ENCODE data around the gene PPIL4. TPM values are rescaled to one million over a fixed set of nuclear protein-coding genes. Genes with fewer than 3 reads are reported as not detected.

The PPIL4 gene
- total and polyA plus RNA-seq, 2 donors (not counting 3 experiments of a cell fraction or from before 2014, with no cell fraction given), result 2.2 to 27.8 TPM

GRCh38 chr6:149478631-149479314, 67.1 kb downstream of the PPIL4 start:
- dilution Hi-C loops (cut with MboI; ENCODE audit: extremely low pct_ligation_motif_present, low sequenced_read_pairs) (no loop called here), intact Hi-C loops (cut with micrococcal nuclease) (no loop called here)
- Histone ChIP-seq H3K4me1 (ENCODE audit: control insufficient read depth, extremely low read depth, insufficient read depth, low read length) (peaks cover 3% of the 10 kb centered on the region), H3K36me3 (ENCODE audit: control insufficient read depth in 2 of 2, extremely low read depth in 1 of 2, insufficient read depth in 2 of 2, low read length in 2 of 2) (no peaks in the 10 kb centered on the region), H3K4me3 (replicated peaks in 1 of 3; ENCODE audit: insufficient read depth in 1 of 3, low read depth in 1 of 3, low read length in 3 of 3) (no peak overlapping the region), H3K4me2 (ENCODE audit: insufficient read depth, low read length) (no peak overlapping the region), H3K9ac (replicated peaks; ENCODE audit: extremely low read depth, insufficient read depth, low read length) (no peak overlapping the region), H4K20me1 (replicated peaks; ENCODE audit: control insufficient read depth, extremely low read depth, insufficient read depth, low read length) (no peaks in the 10 kb centered on the region), H3K9me3 (replicated peaks; ENCODE audit: control insufficient read depth, insufficient read depth, low read length) (no peaks in the 10 kb centered on the region), H3K27ac (ENCODE audit: insufficient read depth, low read depth, low read length) (no peak overlapping the region), H3K27me3 (ENCODE audit: control insufficient read depth in 2 of 2, insufficient read depth in 2 of 2, low read length in 2 of 2) (peaks cover 2 to 3% of the 10 kb centered on the region in 2 experiments), H3K79me2 (ENCODE audit: control insufficient read depth, insufficient read depth, low read length) (no peaks in the 10 kb centered on the region), H2AFZ (ENCODE audit: low read depth, low read length) (no peak overlapping the region), H3K9me1 (replicated peaks; ENCODE audit: control insufficient read depth, extremely low read depth, insufficient read depth, low read length) (no peaks in the 10 kb centered on the region)
- ChIA-PET CTCF (no interaction called here), POLR2A (no interaction called here)
- no peak for FAIRE-seq
- BruUV-seq (replicated peaks), result no TSS peak
- TF ChIP-seq FOS (IDR thresholded peaks at IDR 0.05; ENCODE audit: borderline replicate concordance, insufficient read depth, low read length) (no peak), EZH2 (IDR thresholded peaks at IDR 0.05; ENCODE audit: borderline replicate concordance, low read depth, low read length, severe bottlenecking) (no peak), CTCF (IDR thresholded peaks at IDR 0.05; ENCODE audit: extremely low read depth in 1 of 2, insufficient read depth in 1 of 2, low read depth in 1 of 2, low read length in 2 of 2) (no peak), MAX (IDR thresholded peaks at IDR 0.05; ENCODE audit: insufficient read depth, insufficient read length) (no peak), JUN (IDR thresholded peaks at IDR 0.05; ENCODE audit: borderline replicate concordance, insufficient read depth, insufficient read length, low read depth) (no peak), POLR2AphosphoS5 (IDR thresholded peaks at IDR 0.05; ENCODE audit: insufficient read depth, low read depth, low read length) (no peak), POLR2A (IDR thresholded peaks at IDR 0.05; ENCODE audit: low read depth, low read length) (no peak), MYC (IDR thresholded peaks at IDR 0.05; ENCODE audit: low read depth, low read length) (no peak), GATA2 (IDR thresholded peaks at IDR 0.05; ENCODE audit: insufficient read depth, insufficient read length, low read depth, low read length) (no peak)
- DNase-seq (ENCODE audit: low read depth, low spot score), result no peak
